H9 (cell line): Measurements from ENCODE around the gene HDAC5. TPM values are rescaled to one million over a fixed set of nuclear protein-coding genes. Genes with fewer than 3 reads are reported as not detected.

Experiments
- DNase-seq: peaks from one replicate; pipeline ENCODE4 v3.0.0-alpha.2; 2017
- H2AFZ ChIP-seq: one replicate; pipeline ENCODE4 v1.6.1; 2013; ENCODE audit warnings: mild to moderate bottlenecking, low read length, control low read depth, moderate library complexity
- H2AK5ac ChIP-seq: 2 replicates; pipeline ENCODE4 v1.6.1; 2013; ENCODE audit warnings: low read length, control low read depth, mixed read lengths; ENCODE audit not compliant: insufficient read length
- H2BK120ac ChIP-seq: one replicate; pipeline ENCODE4 v1.6.1; 2013; ENCODE audit warnings: low read depth, mild to moderate bottlenecking, low read length, control low read depth, inconsistent platforms; ENCODE audit not compliant: poor library complexity, severe bottlenecking
- H2BK12ac ChIP-seq: 2 replicates; pipeline ENCODE4 v1.6.1; 2013; ENCODE audit warnings: low read length, control low read depth, mixed read lengths, low read depth; ENCODE audit not compliant: insufficient read length
- H2BK15ac ChIP-seq: 2 replicates; pipeline ENCODE4 v1.6.1; 2013; ENCODE audit warnings: low read depth, low read length, control low read depth
- H2BK20ac ChIP-seq: one replicate; pipeline ENCODE4 v1.6.1; 2013; ENCODE audit warnings: low read depth, mild to moderate bottlenecking, low read length, control low read depth, inconsistent platforms; ENCODE audit not compliant: poor library complexity, severe bottlenecking
- H2BK5ac ChIP-seq: 2 replicates; pipeline ENCODE4 v1.6.1; 2013; ENCODE audit warnings: low read length, control low read depth, mixed read lengths; ENCODE audit not compliant: insufficient read length
- H3K14ac ChIP-seq: 2 replicates; pipeline ENCODE4 v1.6.1; 2013; ENCODE audit warnings: low read length, control low read depth; ENCODE audit not compliant: insufficient read depth
- H3K18ac ChIP-seq: 2 replicates; pipeline ENCODE4 v1.6.1; 2013; ENCODE audit warnings: low read depth, mild to moderate bottlenecking, mixed read lengths, low read length, control low read depth; ENCODE audit not compliant: insufficient read length
- H3K23ac ChIP-seq: 2 replicates; pipeline ENCODE4 v1.6.1; 2013; ENCODE audit warnings: low read length, control low read depth, mixed read lengths, low read depth; ENCODE audit not compliant: insufficient read length
- H3K23me2 ChIP-seq: 2 replicates; pipeline ENCODE4 v1.6.1; 2013; ENCODE audit warnings: low read depth, mild to moderate bottlenecking, mixed read lengths, low read length, control low read depth; ENCODE audit not compliant: insufficient read length, poor library complexity, severe bottlenecking
- H3K27ac ChIP-seq: 2 replicates; pipeline ENCODE4 v1.5.1; 2013; ENCODE audit warnings: low read length, control low read depth, mixed read lengths, low read depth; ENCODE audit not compliant: insufficient read length
- H3K27me3 ChIP-seq: 2 replicates; pipeline ENCODE4 v1.6.1; 2013; ENCODE audit warnings: low read length, control low read depth, inconsistent platforms; ENCODE audit not compliant: insufficient read depth
- H3K4ac ChIP-seq: 2 replicates; pipeline ENCODE4 v1.6.1; 2013; ENCODE audit warnings: low read depth, mild to moderate bottlenecking, control low read depth, inconsistent platforms, low read length, moderate library complexity
- H3K4me1 ChIP-seq: 2 replicates; pipeline ENCODE4 v1.6.1; 2013; ENCODE audit warnings: low read length, control low read depth, inconsistent platforms; ENCODE audit not compliant: insufficient read depth
- H3K4me2 ChIP-seq: 2 replicates; pipeline ENCODE4 v1.6.1; 2013; ENCODE audit warnings: low read length, control low read depth, mixed read lengths; ENCODE audit not compliant: insufficient read length, insufficient read depth
- H3K56ac ChIP-seq: 2 replicates; pipeline ENCODE4 v1.6.1; 2013; ENCODE audit warnings: low read depth, mild to moderate bottlenecking, mixed read lengths, low read length, control low read depth; ENCODE audit not compliant: insufficient read length
- H3K79me1 ChIP-seq: 2 replicates; pipeline ENCODE4 v1.6.1; 2013; ENCODE audit warnings: low read depth, mild to moderate bottlenecking, moderate library complexity, low read length, control low read depth, inconsistent platforms; ENCODE audit not compliant: insufficient read depth, poor library complexity, severe bottlenecking
- H3K79me2 ChIP-seq: 2 replicates; pipeline ENCODE4 v1.6.1; 2013; ENCODE audit warnings: low read length, control low read depth, inconsistent platforms; ENCODE audit not compliant: insufficient read depth
- H3K9ac ChIP-seq: 2 replicates; pipeline ENCODE4 v1.6.1; 2013; ENCODE audit warnings: low read length, control low read depth, mixed read lengths; ENCODE audit not compliant: insufficient read length; ENCODE audit errors: extremely low read depth
- H3K9me3 ChIP-seq: one replicate; pipeline ENCODE4 v1.6.1; 2013; ENCODE audit warnings: low read depth, low read length, inconsistent platforms; ENCODE audit not compliant: control insufficient read depth
- H3T11ph ChIP-seq: one replicate; pipeline ENCODE4 v1.6.1; 2013; ENCODE audit warnings: mild to moderate bottlenecking, low read length, control low read depth, inconsistent platforms
- H4K20me1 ChIP-seq: one replicate; pipeline ENCODE4 v1.6.1; 2013; ENCODE audit not compliant: control insufficient read depth, insufficient read length, insufficient read depth
- H4K5ac ChIP-seq: 2 replicates; pipeline ENCODE4 v1.6.1; 2013; ENCODE audit warnings: low read depth, mild to moderate bottlenecking, mixed read lengths, low read length, control low read depth; ENCODE audit not compliant: insufficient read length
- H4K8ac ChIP-seq: replicated peaks from 2 replicates; pipeline ENCODE4 v1.6.1; 2013; ENCODE audit warnings: low read length, control low read depth, mixed read lengths, low read depth; ENCODE audit not compliant: insufficient read length
- H4K91ac ChIP-seq: 2 replicates; pipeline ENCODE4 v1.6.1; 2013; ENCODE audit warnings: low read depth, mild to moderate bottlenecking, moderate library complexity, mixed read lengths, low read length, control low read depth; ENCODE audit not compliant: insufficient read length
- H3K27ac Mint-ChIP-seq, 3 experiments: 2 replicates in 2 of 3; 3 replicates in 1 of 3; pipeline ENCODE4 v1.8.0; 2020 to 2021; ENCODE audit warnings: mixed read lengths in 3 of 3, mild to moderate bottlenecking in 1 of 3, moderate library complexity in 1 of 3
- H3K27me3 Mint-ChIP-seq: 2 replicates; pipeline ENCODE4 v1.8.0; 2021; ENCODE audit warnings: low read depth, mild to moderate bottlenecking, moderate library complexity, mixed read lengths
- H3K36me3 Mint-ChIP-seq, 3 experiments: 2 replicates in 2 of 3; 3 replicates in 1 of 3; pipeline ENCODE4 v1.8.0; 2020 to 2021; ENCODE audit warnings: low read depth in 3 of 3, mixed read lengths in 3 of 3; ENCODE audit not compliant: insufficient read depth in 1 of 3
- H3K4me1 Mint-ChIP-seq, 2 experiments: 2 replicates each; pipeline ENCODE4 v1.8.0; 2020; ENCODE audit warnings: mixed read lengths in 2 of 2
- H3K4me3 Mint-ChIP-seq, 2 experiments: 2 replicates in 1 of 2; 3 replicates in 1 of 2; pipeline ENCODE4 v1.8.0; 2020 to 2021; ENCODE audit warnings: mild to moderate bottlenecking in 2 of 2, mixed read lengths in 2 of 2, moderate library complexity in 1 of 2
- H3K9me3 Mint-ChIP-seq, 2 experiments: 2 replicates in 1 of 2; 3 replicates in 1 of 2; pipeline ENCODE4 v1.8.0; 2020; ENCODE audit warnings: mild to moderate bottlenecking in 2 of 2, mixed read lengths in 2 of 2, moderate library complexity in 1 of 2
- WGBS: extraction: QIAGEN DNeasy Blood & Tissue Kit; methylation state at CpG from one replicate; pipeline ENCODE4 v1.1.7; 2013; ENCODE audit warnings: missing lambda C conversion rate, low lambda C conversion rate, mixed read lengths; ENCODE audit not compliant: insufficient read length; ENCODE audit errors: extremely low coverage; 5-methylcytosine and 5-hydroxymethylcytosine counted together
- total RNA-seq: library from RNA; stranded (reverse); gene quantifications from 2 replicates; pipeline ENCODE4 v1.2.1, GENCODE V29; 2021
- TF ChIP-seq, protein P1 (sequence below): fragments of 200-600 bp; sonication (generic); conservative IDR thresholded peaks from 3 replicates; pipeline ENCODE4 v1.8.0; 2021; ENCODE audit warnings: antibody characterized with exemption, mild to moderate bottlenecking

The HDAC5 gene
- total RNA-seq, 1 experiment from 2014 or later: 39.5 TPM

DNA sequence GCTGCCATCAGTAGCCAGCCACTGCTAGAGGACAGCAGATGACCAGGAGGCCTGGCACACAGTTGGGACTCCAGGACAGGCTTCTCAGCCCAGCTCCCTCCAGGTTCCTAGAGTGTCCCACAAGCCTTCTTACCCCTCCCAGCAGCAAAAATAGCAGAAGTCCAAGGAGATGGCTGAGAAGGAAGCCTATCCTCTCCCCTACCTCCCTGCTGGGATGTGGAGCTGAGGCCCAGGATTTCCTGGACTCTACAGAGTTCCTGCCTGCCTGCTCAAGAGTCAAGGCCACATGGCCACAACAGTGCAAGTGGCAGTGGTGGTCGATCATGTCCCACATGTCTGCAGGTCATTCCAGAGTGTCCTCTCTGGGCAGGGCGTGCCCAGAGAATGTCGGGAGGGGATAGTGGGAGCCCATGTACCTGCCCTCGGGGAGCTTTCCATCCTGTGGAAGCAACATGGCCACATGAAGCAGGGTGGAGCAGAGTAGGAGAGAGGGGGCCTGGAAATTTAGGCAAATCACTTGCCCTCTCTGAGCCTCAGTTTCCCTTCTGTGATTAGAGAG, 10.6 kb upstream of the HDAC5 start:
- peaks cover 5% of the 10 kb centered on the region; the same call in 1 of the 2 replicates for H3K4me1 ChIP-seq
- H2AK5ac ChIP-seq: no peak overlapping the region
- H3K4me2 ChIP-seq: no peak overlapping the region
- H3K79me1 ChIP-seq: no peaks in the 10 kb centered on the region
- no peaks in the 10 kb centered on the region for H3K79me2 ChIP-seq
- no peak overlapping the region for H3K56ac ChIP-seq
- no peak overlapping the region for H3K18ac ChIP-seq
- no CpG with 5 or more reads among the region's 4 CpGs for WGBS
- H3K4ac ChIP-seq: no peak overlapping the region
- peaks cover 16% of the 10 kb centered on the region in 2 experiments for H3K4me1 Mint-ChIP-seq
- no peak overlapping the region; a peak in 1 of 5 replicates for H3K4me3 Mint-ChIP-seq
- H2BK20ac ChIP-seq: no peak overlapping the region
- H2AFZ ChIP-seq: no peak overlapping the region
- no peaks in the 10 kb centered on the region for H3K9me3 Mint-ChIP-seq
- no peaks in the 10 kb centered on the region for H3K9me3 ChIP-seq
- no peaks in the 10 kb centered on the region for H3K27me3 Mint-ChIP-seq
- H4K8ac ChIP-seq: no peak overlapping the region
- H2BK5ac ChIP-seq: no peak overlapping the region
- H4K20me1 ChIP-seq: no peaks in the 10 kb centered on the region
- H3K27me3 ChIP-seq: no peaks in the 10 kb centered on the region
- H2BK15ac ChIP-seq: no peak overlapping the region
- no peak overlapping the region for H3K27ac ChIP-seq
- H3K9ac ChIP-seq: no peak overlapping the region
- TF ChIP-seq, protein P1, sequence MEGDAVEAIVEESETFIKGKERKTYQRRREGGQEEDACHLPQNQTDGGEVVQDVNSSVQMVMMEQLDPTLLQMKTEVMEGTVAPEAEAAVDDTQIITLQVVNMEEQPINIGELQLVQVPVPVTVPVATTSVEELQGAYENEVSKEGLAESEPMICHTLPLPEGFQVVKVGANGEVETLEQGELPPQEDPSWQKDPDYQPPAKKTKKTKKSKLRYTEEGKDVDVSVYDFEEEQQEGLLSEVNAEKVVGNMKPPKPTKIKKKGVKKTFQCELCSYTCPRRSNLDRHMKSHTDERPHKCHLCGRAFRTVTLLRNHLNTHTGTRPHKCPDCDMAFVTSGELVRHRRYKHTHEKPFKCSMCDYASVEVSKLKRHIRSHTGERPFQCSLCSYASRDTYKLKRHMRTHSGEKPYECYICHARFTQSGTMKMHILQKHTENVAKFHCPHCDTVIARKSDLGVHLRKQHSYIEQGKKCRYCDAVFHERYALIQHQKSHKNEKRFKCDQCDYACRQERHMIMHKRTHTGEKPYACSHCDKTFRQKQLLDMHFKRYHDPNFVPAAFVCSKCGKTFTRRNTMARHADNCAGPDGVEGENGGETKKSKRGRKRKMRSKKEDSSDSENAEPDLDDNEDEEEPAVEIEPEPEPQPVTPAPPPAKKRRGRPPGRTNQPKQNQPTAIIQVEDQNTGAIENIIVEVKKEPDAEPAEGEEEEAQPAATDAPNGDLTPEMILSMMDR: no peak
- no peak overlapping the region for H4K91ac ChIP-seq
- no peak overlapping the region for H4K5ac ChIP-seq
- H2BK12ac ChIP-seq: no peak overlapping the region
- no peak overlapping the region for H2BK120ac ChIP-seq
- no peaks in the 10 kb centered on the region for H3K23me2 ChIP-seq
- no peak overlapping the region for H3T11ph ChIP-seq
- H3K27ac Mint-ChIP-seq: no peak overlapping the region
- no peak overlapping the region for H3K14ac ChIP-seq
- no peaks in the 10 kb centered on the region for H3K36me3 Mint-ChIP-seq
- DNase-seq: no peak
- no peak overlapping the region for H3K23ac ChIP-seq
